ENCODE measurements around the gene TAS2R60. TPM values are rescaled to one million over a fixed set of nuclear protein-coding genes. Genes with fewer than 3 reads are reported as not detected.

Gene TAS2R60
- total and polyA plus RNA-seq, 2 of the 4 experiments (the other 2 are of a cell fraction): not detected

GRCh38 chr7:143455942-143456341 lies 12.7 kb downstream of the TAS2R60 start:
- Histone ChIP-seq H4K8ac (ENCODE audit: low read depth in 2 of 2, low read length in 2 of 2) (0 out of 4 replicates have a peak overlapping the region, but pooled peaks have one; percentile 23 to 57), H3K79me1 (ENCODE audit: low read depth in 1 of 2, low read length in 2 of 2) (no peaks in the 10 kb centered on the region), H3K9me3 (ENCODE audit: control insufficient read depth, insufficient read depth, low read length) (no peaks in the 10 kb centered on the region), H2BK120ac (ENCODE audit: low read depth, low read length) (peak overlapping the region; percentile 69), H3K27me3 (ENCODE audit: control insufficient read depth, insufficient read depth, low read length) (no peaks in the 10 kb centered on the region), H4K91ac (ENCODE audit: insufficient read depth, low read depth, low read length) (no peak overlapping the region; the same call in 1 of the 2 replicates), H3K27ac (ENCODE audit: insufficient read depth, low read length) (no peak overlapping the region), H2BK5ac (ENCODE audit: low read depth, low read length, poor library complexity, severe bottlenecking) (no peak overlapping the region), H3K4me1 (ENCODE audit: control insufficient read depth, insufficient read depth, low read length) (peaks cover 16% of the 10 kb centered on the region), H3K4ac (ENCODE audit: low read depth, low read length) (no peak overlapping the region), H2BK20ac (ENCODE audit: low read depth, low read length) (peak overlapping the region; percentile 6; the same call in 1 of the 2 replicates), H2AK5ac (ENCODE audit: low read depth, low read length) (0 out of 2 replicates have a peak overlapping the region, but pooled peaks have one; percentile 70), H2AK9ac (replicated peaks; ENCODE audit: low read depth, low read length, poor library complexity) (no peak overlapping the region), H4K5ac (ENCODE audit: low read depth, low read length) (no peak overlapping the region), H3K23ac (ENCODE audit: low read depth, low read length) (no peak overlapping the region), H3K56ac (ENCODE audit: extremely low read depth, insufficient read depth, low read length) (no peak overlapping the region), H4K20me1 (ENCODE audit: insufficient read depth, low read length) (no peaks in the 10 kb centered on the region; the same call in 1 of the 2 replicates), H2AFZ (replicated peaks; ENCODE audit: low read length, poor library complexity) (no peak overlapping the region), H3K4me3 (ENCODE audit: insufficient read depth, low read depth, low read length) (no peak overlapping the region), H3K18ac (ENCODE audit: low read depth, low read length) (peak overlapping the region; percentile 24; the same call in 1 of the 2 replicates), H3K36me3 (ENCODE audit: control insufficient read depth, insufficient read depth, low read length) (no peaks in the 10 kb centered on the region), H2BK15ac (ENCODE audit: low read depth, low read length) (no peak overlapping the region; the same call in 2 of the 3 replicates), H3K9ac (ENCODE audit: low read depth, low read length) (no peak overlapping the region), H3K9me1 (ENCODE audit: insufficient read depth, low read length) (peaks cover 10% of the 10 kb centered on the region), H3K4me2 (ENCODE audit: low read depth, low read length) (no peak overlapping the region), H3K14ac (replicated peaks; ENCODE audit: low read depth, low read length) (peak overlapping the region; percentile 37; the same call in 1 of the 2 replicates)
- ChIA-PET POLR2A (ENCODE audit: unreplicated experiment) (no interaction called here), CTCF (interaction anchor here (0.7 to 1.4 kb wide), 2 partner anchors 34 to 40 kb away, joined by 3 read pairs; no protein-coding TSS in a partner anchor)
- dilution Hi-C loops (cut with HindIII; ENCODE audit: low sequenced_read_pairs, unreplicated experiment): no loop called here
- ATAC-seq (ENCODE audit: low read depth): no peak
- no TSS peak for BruUV-seq (replicated peaks)
- no CpG with 5 or more reads among the region's 4 CpGs for WGBS, 2 experiments (ENCODE audit: extremely low coverage in 2 of 2, insufficient read length in 1 of 2)
- DNase-seq: no peak
- no peak for TF ChIP-seq ELK1 (IDR thresholded peaks at IDR 0.05; ENCODE audit: borderline replicate concordance, low read depth, low read length)
- no peak for TF ChIP-seq CTCF (conservative IDR thresholded peaks at IDR 0.05; ENCODE audit: low read depth, low read length)
- no peak for TF ChIP-seq RFX5 (IDR thresholded peaks at IDR 0.05; ENCODE audit: low read depth, low read length)
- TF ChIP-seq POLR2A (IDR thresholded peaks at IDR 0.05; ENCODE audit: low read depth, low read length): no peak
- no peak for TF ChIP-seq MAZ (IDR thresholded peaks at IDR 0.05; ENCODE audit: borderline replicate concordance, low read depth, low read length)
- TF ChIP-seq CEBPB (IDR thresholded peaks at IDR 0.05; ENCODE audit: low read depth, low read length): no peak
- no peak for TF ChIP-seq MXI1 (IDR thresholded peaks at IDR 0.05; ENCODE audit: borderline replicate concordance, low read depth, low read length)
- TF ChIP-seq NFE2L2 (IDR thresholded peaks at IDR 0.05; ENCODE audit: low read depth, low read length): no peak
- no peak for TF ChIP-seq BHLHE40 (IDR thresholded peaks at IDR 0.05; ENCODE audit: low read depth, low read length)
- no peak for TF ChIP-seq SMC3 (IDR thresholded peaks at IDR 0.05; ENCODE audit: low read depth, low read length)
- TF ChIP-seq USF2 (IDR thresholded peaks at IDR 0.05; ENCODE audit: low read depth, low read length): no peak
- no peak for TF ChIP-seq MAFK (IDR thresholded peaks at IDR 0.05; ENCODE audit: low read depth, low read length)
- TF ChIP-seq RCOR1 (IDR thresholded peaks at IDR 0.05; ENCODE audit: insufficient replicate concordance, low read length): no peak
- no peak for TF ChIP-seq RAD21 (IDR thresholded peaks at IDR 0.05; ENCODE audit: low read length)
- intact Hi-C loops (cut with micrococcal nuclease): loop anchor here (2.0 kb wide), 1 partner anchor 25 kb away; no protein-coding TSS in a partner anchor
- in situ Hi-C loops (cut with MboI; ENCODE audit: low sequenced_read_pairs): no loop called here

All from IMR-90 (cell line).